CD14-positive monocyte (primary cell): ENCODE data around the gene PON2. TPM values are rescaled to one million over a fixed set of nuclear protein-coding genes. Genes with fewer than 3 reads are reported as not detected.

Experiments
- DNase-seq, 3 donors: peaks; one replicate each; pipeline ENCODE4 v3.0.0-alpha.2; 2011 to 2022
- H2AFZ ChIP-seq: 2 replicates; pipeline ENCODE4 v1.6.0; 2012; ENCODE audit warnings: mild to moderate bottlenecking, low read depth, low read length, inconsistent platforms; ENCODE audit not compliant: insufficient read depth, poor library complexity, severe bottlenecking
- H3K27ac ChIP-seq, 2 donors: 1 replicate in 1 of 2; 2 replicates in 1 of 2; pipeline ENCODE4 v1.5.1; 2012 to 2013; ENCODE audit warnings: low read length in 2 of 2, control low read depth in 1 of 2, inconsistent platforms in 1 of 2, low read depth in 1 of 2, mild to moderate bottlenecking in 1 of 2
- H3K27me3 ChIP-seq, 2 donors: one replicate each; pipeline versions ENCODE4 v1.6.0 to v1.6.1; 2011 to 2013; ENCODE audit warnings: low read length in 2 of 2; ENCODE audit not compliant: control insufficient read depth in 2 of 2, insufficient read depth in 2 of 2
- H3K36me3 ChIP-seq, 2 donors: replicated peaks in 1 of 2; 1 replicate in 1 of 2; 2 replicates in 1 of 2; pipeline versions ENCODE4 v1.5.1 to v1.6.1; 2012 to 2013; ENCODE audit warnings: low read length in 2 of 2, control low read depth in 1 of 2, inconsistent platforms in 1 of 2, mild to moderate bottlenecking in 1 of 2; ENCODE audit not compliant: insufficient read depth in 2 of 2, control insufficient read depth in 1 of 2
- H3K4me1 ChIP-seq, 2 donors: 1 replicate in 1 of 2; 2 replicates in 1 of 2; pipeline versions ENCODE4 v1.5.1 to v1.6.1; 2012 to 2013; ENCODE audit warnings: low read length in 2 of 2, control low read depth in 1 of 2, inconsistent platforms in 1 of 2, mild to moderate bottlenecking in 1 of 2, moderate library complexity in 1 of 2; ENCODE audit not compliant: insufficient read depth in 2 of 2, control insufficient read depth in 1 of 2
- H3K4me2 ChIP-seq: replicated peaks from 2 replicates; pipeline ENCODE3; 2012; ENCODE audit warnings: low read length, moderate library complexity, mild to moderate bottlenecking; ENCODE audit not compliant: poor library complexity, severe bottlenecking; ENCODE audit errors: extremely low read depth
- H3K4me3 ChIP-seq, 3 experiments: fragments of 200-600 bp in 1 of 3; sonication (generic) in 1 of 3; replicated peaks in 1 of 3; 1 replicate in 2 of 3; 2 replicates in 1 of 3; pipeline ENCODE4 v1.5.1; 2011 to 2013; ENCODE audit warnings: low read length in 3 of 3, mild to moderate bottlenecking in 3 of 3, control low read depth in 2 of 3, low read depth in 2 of 3, inconsistent platforms in 1 of 3, moderate library complexity in 1 of 3
- H3K79me2 ChIP-seq: 2 replicates; pipeline ENCODE4 v1.6.0; 2012; ENCODE audit warnings: mild to moderate bottlenecking, control low read depth, inconsistent platforms, low read length, moderate library complexity; ENCODE audit not compliant: insufficient read depth
- H3K9ac ChIP-seq: 2 replicates; pipeline ENCODE4 v1.6.0; 2017; ENCODE audit warnings: low read length, mild to moderate bottlenecking; ENCODE audit not compliant: insufficient read depth, poor library complexity, severe bottlenecking
- H3K9me3 ChIP-seq, 2 donors: replicated peaks in 1 of 2; 1 replicate in 1 of 2; 2 replicates in 1 of 2; pipeline versions ENCODE4 v1.5.1 to v1.6.1; 2012 to 2013; ENCODE audit warnings: low read length in 2 of 2, control low read depth in 1 of 2; ENCODE audit not compliant: control insufficient read depth in 1 of 2, insufficient read depth in 1 of 2
- H4K20me1 ChIP-seq: 2 replicates; pipeline ENCODE4 v1.6.0; 2012; ENCODE audit warnings: mild to moderate bottlenecking, low read length, control low read depth, moderate library complexity; ENCODE audit not compliant: insufficient read depth
- H3K27ac Mint-ChIP-seq, 7 donors: one replicate each; pipeline ENCODE4 v1.8.0; 2020; ENCODE audit warnings: mild to moderate bottlenecking in 7 of 7, mixed read lengths in 7 of 7, moderate library complexity in 6 of 7, inconsistent platforms in 2 of 7
- H3K27me3 Mint-ChIP-seq, 3 donors: one replicate each; pipeline ENCODE4 v1.8.0; 2021 to 2022; ENCODE audit warnings: low read depth in 3 of 3, mild to moderate bottlenecking in 3 of 3, mixed read lengths in 3 of 3, moderate library complexity in 3 of 3, inconsistent platforms in 1 of 3
- H3K36me3 Mint-ChIP-seq, 2 donors: one replicate each; pipeline ENCODE4 v1.8.0; 2020; ENCODE audit warnings: mixed read lengths in 2 of 2, inconsistent platforms in 1 of 2, mild to moderate bottlenecking in 1 of 2
- H3K4me1 Mint-ChIP-seq: one replicate; pipeline ENCODE4 v1.8.0; 2020; ENCODE audit warnings: mild to moderate bottlenecking, mixed read lengths
- H3K4me3 Mint-ChIP-seq, 2 donors: one replicate each; pipeline ENCODE4 v1.8.0; 2020; ENCODE audit warnings: mild to moderate bottlenecking in 2 of 2, mixed read lengths in 2 of 2, moderate library complexity in 1 of 2
- H3K9me3 Mint-ChIP-seq, 7 donors: one replicate each; pipeline ENCODE4 v1.8.0; 2020 to 2022; ENCODE audit warnings: mixed read lengths in 7 of 7, mild to moderate bottlenecking in 6 of 7, moderate library complexity in 6 of 7, inconsistent platforms in 2 of 7
- WGBS: methylation state at CpG from one replicate; pipeline ENCODE4 v1.1.5; 2013; ENCODE audit warnings: missing lambda C conversion rate; ENCODE audit not compliant: insufficient coverage; 5-methylcytosine and 5-hydroxymethylcytosine counted together
- intact Hi-C, 2 donors: fragments of 100-400 bp; cut with micrococcal nuclease; formaldehyde crosslinking; loops; one replicate each; pipeline versions ENCODE4 v1.15.0 to v1.15.1; 2023
- polyA plus RNA-seq, 3 donors: library from polyadenylated mRNA; depleted of rRNA in 1 of 3; unstranded in 2 of 3; stranded (reverse) in 1 of 3; fragments of 300-500 nt in 2 of 3; fragments of >200 nt in 1 of 3; fragmentation: Illumina TruSeq in 2 of 3; gene quantifications; 1 replicate in 2 of 3; 2 replicates in 1 of 3; pipeline ENCODE4 v1.2.3, GENCODE V29; 2012 to 2021
- TF ChIP-seq, protein P1 (sequence below): fragments of 200-600 bp; IDR thresholded peaks from one replicate; pipeline ENCODE4 v1.8.0; 2022; ENCODE audit warnings: antibody characterized with exemption, mild to moderate bottlenecking

PON2 gene
- polyA plus RNA-seq, 3 donors = 11.5 to 14.7 (median 14.4) TPM

DNA sequence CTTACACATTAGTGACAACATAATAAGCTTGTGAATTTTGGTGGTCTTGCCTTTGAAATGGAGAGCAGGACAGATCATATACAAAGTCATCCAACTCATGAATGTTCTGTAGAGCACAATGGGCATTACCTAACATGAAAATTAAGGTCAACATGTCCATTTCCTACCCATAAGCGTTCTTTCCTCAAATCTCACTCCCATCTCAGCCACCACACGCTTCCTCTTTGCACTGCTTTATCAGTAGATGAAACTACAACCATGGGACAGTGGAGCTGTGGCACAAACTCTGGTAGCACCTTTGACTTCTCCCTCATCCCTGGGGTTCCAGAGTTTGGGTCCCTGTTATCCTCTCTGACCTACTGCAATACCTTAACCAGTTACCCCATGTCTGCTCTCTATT, 2.2 kb downstream of the PON2 start:
- Histone ChIP-seq H3K4me3 (no peak overlapping the region), H3K4me2 (no peak overlapping the region), H3K27ac (no peak overlapping the region), H3K79me2 (no peaks in the 10 kb centered on the region), H4K20me1 (no peaks in the 10 kb centered on the region), H2AFZ (no peak overlapping the region), H3K27me3 (no peaks in the 10 kb centered on the region), H3K4me1 (peaks cover 12 to 13% of the 10 kb centered on the region in 2 donors), H3K9me3 (no peaks in the 10 kb centered on the region), H3K9ac (no peak overlapping the region), H3K36me3 (no peaks in the 10 kb centered on the region)
- TF ChIP-seq, protein P1, sequence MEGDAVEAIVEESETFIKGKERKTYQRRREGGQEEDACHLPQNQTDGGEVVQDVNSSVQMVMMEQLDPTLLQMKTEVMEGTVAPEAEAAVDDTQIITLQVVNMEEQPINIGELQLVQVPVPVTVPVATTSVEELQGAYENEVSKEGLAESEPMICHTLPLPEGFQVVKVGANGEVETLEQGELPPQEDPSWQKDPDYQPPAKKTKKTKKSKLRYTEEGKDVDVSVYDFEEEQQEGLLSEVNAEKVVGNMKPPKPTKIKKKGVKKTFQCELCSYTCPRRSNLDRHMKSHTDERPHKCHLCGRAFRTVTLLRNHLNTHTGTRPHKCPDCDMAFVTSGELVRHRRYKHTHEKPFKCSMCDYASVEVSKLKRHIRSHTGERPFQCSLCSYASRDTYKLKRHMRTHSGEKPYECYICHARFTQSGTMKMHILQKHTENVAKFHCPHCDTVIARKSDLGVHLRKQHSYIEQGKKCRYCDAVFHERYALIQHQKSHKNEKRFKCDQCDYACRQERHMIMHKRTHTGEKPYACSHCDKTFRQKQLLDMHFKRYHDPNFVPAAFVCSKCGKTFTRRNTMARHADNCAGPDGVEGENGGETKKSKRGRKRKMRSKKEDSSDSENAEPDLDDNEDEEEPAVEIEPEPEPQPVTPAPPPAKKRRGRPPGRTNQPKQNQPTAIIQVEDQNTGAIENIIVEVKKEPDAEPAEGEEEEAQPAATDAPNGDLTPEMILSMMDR = no peak
- WGBS = 48% methylated on average over 2 of the region's 2 CpGs
- intact Hi-C loops = no loop called here
- Mint-ChIP-seq H3K4me1 (peaks cover 25% of the 10 kb centered on the region), H3K36me3 (peaks cover 0 to 3% of the 10 kb centered on the region in 2 donors), H3K4me3 (no peak overlapping the region), H3K27me3 (peaks cover 0 to 1% (median 0%) of the 10 kb centered on the region in 3 donors), H3K9me3 (peaks cover 0 to 2% (median 0%) of the 10 kb centered on the region in 7 donors), H3K27ac (no peak overlapping the region)
- DNase-seq = no peak

DNA sequence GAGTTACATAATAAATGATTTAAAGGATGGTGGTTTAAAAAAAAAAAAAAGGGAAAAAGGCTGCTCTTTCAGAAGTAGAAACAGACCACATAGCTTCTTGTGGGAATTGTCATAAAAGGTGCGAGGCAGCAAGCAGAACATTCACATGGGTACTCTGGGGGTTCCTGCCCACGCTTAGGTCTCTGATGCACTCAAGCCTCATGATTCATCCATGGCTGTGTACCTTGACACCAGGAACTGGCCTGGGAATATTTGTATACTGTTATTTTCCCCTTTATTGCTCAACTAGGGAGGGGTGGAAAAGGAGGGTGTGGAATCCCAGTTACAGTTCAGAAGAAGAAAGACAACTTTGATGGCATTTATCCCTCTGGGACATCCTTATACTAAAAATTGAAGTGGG, 4.0 kb downstream of the PON2 start:
- Histone ChIP-seq H4K20me1 (no peaks in the 10 kb centered on the region), H3K79me2 (no peaks in the 10 kb centered on the region), H3K9ac (no peak overlapping the region), H2AFZ (no peak overlapping the region), H3K27ac (no peak overlapping the region), H3K9me3 (no peaks in the 10 kb centered on the region), H3K27me3 (no peaks in the 10 kb centered on the region), H3K36me3 (no peaks in the 10 kb centered on the region), H3K4me1 (peaks cover 12 to 13% of the 10 kb centered on the region in 2 donors), H3K4me2 (no peak overlapping the region), H3K4me3 (no peak overlapping the region)
- Mint-ChIP-seq H3K4me3 (no peak overlapping the region), H3K27ac (no peak overlapping the region), H3K36me3 (peaks cover 0 to 3% of the 10 kb centered on the region in 2 donors), H3K9me3 (peaks cover 0 to 2% (median 0%) of the 10 kb centered on the region in 7 donors), H3K4me1 (peaks cover 25% of the 10 kb centered on the region), H3K27me3 (no peaks in the 10 kb centered on the region)
- TF ChIP-seq, protein P1 = no peak
- intact Hi-C loops = no loop called here
- DNase-seq = no peak
- 100% methylated on average over 1 of the region's 2 CpGs for WGBS
